ENCODE measurements around the gene APOB.
A peak's percentile ranks its signal among the peaks of the same experiment; 100 is the strongest.

APOB gene

GRCh38 chr2:21046506-21046905, 2.6 kb upstream of the APOB start:
- no peak for DNase-seq (ENCODE audit: low read depth in 2 of 2)

- no peak for DNase-seq (ENCODE audit: low read depth in 2 of 2)
These were observed 960 bp upstream of the APOB start for GRCh38 chr2:21044694-21045371.

- DNase-seq (ENCODE audit: low read depth in 2 of 2): peak; percentile 41 to 44
These were observed 722 bp downstream of the APOB start for GRCh38 chr2:21042958-21043743.

- DNase-seq (ENCODE audit: low read depth in 2 of 2): no peak
These were observed 1.2 kb downstream of the APOB start for GRCh38 chr2:21042708-21042957.

GRCh38 chr2:21041943-21042707, 1.7 kb downstream of the APOB start:
- DNase-seq (ENCODE audit: low read depth in 2 of 2): no peak

- DNase-seq (ENCODE audit: low read depth in 2 of 2): no peak
These were observed 2.4 kb downstream of the APOB start for GRCh38 chr2:21041462-21041861.

- no peak for DNase-seq (ENCODE audit: low read depth in 2 of 2)
These were observed 3.1 kb downstream of the APOB start for GRCh38 chr2:21040468-21041377.

GRCh38 chr2:21039979-21040467, 3.9 kb downstream of the APOB start:
- no peak for DNase-seq (ENCODE audit: low read depth in 2 of 2)

- DNase-seq (ENCODE audit: low read depth in 2 of 2): no peak
These were observed 4.8 kb downstream of the APOB start for GRCh38 chr2:21039080-21039556.

- DNase-seq (ENCODE audit: low read depth in 2 of 2): no peak
These were observed 5.3 kb downstream of the APOB start for GRCh38 chr2:21038403-21039073.

GRCh38 chr2:21037671-21038108, 6.2 kb downstream of the APOB start:
- no peak for DNase-seq (ENCODE audit: low read depth in 2 of 2)

- DNase-seq (ENCODE audit: low read depth in 2 of 2): no peak
These were observed 6.9 kb downstream of the APOB start for GRCh38 chr2:21036708-21037670.

- no peak for DNase-seq (ENCODE audit: low read depth in 2 of 2)
These were observed 7.7 kb downstream of the APOB start for GRCh38 chr2:21035974-21036707.

GRCh38 chr2:21035282-21035973, 8.4 kb downstream of the APOB start:
- no peak for DNase-seq (ENCODE audit: low read depth in 2 of 2)

- DNase-seq (ENCODE audit: low read depth in 2 of 2): no peak
These were observed 8.9 kb downstream of the APOB start for GRCh38 chr2:21034972-21035279.

GRCh38 chr2:21034156-21034971, 9.5 kb downstream of the APOB start:
- DNase-seq (ENCODE audit: low read depth in 2 of 2): no peak

- no peak for DNase-seq (ENCODE audit: low read depth in 2 of 2)
These were observed 10.4 kb downstream of the APOB start for GRCh38 chr2:21033237-21034155.

Measured in stimulated activated CD4-positive, alpha-beta T cell treated with anti-CD3 and anti-CD28 coated beads, Interleukin-1b, Interleukin-23, amount 100 ng/mL, for 4 hours (primary cell).